ENCODE results near the gene SH2B2.

SH2B2 gene

DNA sequence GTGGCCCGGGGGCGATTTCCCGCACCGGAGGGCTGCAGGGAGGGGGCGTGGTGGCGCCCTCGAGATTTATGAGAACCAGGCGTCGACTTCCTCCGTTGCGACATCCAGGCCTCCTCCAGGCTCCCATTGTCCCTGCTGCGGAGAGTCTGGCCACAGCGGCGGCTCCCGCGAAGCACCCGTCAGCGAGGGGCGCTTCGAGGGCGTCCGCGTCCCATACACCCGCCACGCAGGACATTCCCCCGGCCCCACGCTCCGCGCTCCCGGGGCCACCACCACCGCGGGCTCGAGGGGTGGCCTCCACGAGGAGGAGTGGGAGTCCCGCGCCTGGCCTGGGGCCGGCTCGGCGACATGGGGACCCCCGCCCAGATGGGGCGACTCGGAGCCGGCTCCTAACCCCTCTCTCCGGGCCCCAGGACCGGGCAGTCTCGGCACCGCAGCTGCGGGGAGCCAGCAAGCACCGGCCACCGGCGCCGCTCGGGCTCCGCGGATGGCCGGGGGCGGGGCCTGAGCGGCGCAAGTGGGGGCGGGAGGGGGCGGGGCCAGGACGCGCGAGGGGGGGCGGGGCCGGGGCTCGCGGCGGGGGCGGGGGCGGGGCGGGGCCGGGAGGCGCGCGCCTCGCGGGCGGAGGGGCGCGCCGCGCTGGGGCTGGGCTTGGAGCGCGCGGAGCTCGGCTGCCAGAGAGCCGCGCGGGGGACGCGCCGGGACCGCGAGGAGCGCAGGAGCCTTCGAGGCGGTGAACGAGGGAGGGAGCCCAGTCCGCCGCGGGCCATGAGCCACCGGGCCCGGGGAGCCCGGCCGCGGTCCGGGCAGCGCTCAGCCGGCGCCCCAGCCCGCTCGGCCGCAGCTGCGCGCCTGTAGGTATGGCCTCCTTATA, at the start of gene SH2B2:
SH2B2 (plus strand) TSS at position 632 of the 874 bp plus-strand sequence. CDS start 13,683 bp downstream, outside the sequence.
- peak; percentile 61 for DNase-seq

DNA sequence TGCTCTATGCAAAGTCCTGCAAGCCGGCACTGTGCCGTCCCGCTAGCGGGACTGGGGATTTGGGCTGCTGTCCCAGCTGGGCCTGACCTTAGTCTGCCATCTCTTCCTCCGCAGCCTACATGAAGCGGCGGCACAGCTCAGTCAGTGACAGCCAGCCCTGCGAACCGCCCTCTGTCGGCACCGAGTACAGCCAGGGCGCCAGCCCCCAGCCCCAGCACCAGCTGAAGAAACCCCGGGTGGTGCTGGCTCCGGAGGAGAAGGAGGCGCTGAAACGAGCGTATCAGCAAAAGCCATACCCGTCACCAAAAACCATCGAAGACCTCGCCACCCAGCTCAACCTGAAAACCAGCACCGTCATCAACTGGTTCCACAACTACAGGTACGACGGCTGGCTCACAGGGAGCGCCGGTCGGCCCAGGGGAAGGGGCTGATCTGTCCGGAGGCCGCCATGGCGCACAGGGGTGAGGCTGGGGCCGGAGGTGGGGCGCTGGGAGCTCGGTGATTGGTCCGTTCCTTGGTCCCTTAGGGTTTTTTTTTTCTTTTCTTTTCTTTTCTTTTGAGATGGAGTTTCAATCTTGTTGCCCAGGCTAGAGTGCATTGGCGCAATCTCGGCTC, 47.4 kb upstream of the SH2B2 start:
- DNase-seq: no peak

DNA sequence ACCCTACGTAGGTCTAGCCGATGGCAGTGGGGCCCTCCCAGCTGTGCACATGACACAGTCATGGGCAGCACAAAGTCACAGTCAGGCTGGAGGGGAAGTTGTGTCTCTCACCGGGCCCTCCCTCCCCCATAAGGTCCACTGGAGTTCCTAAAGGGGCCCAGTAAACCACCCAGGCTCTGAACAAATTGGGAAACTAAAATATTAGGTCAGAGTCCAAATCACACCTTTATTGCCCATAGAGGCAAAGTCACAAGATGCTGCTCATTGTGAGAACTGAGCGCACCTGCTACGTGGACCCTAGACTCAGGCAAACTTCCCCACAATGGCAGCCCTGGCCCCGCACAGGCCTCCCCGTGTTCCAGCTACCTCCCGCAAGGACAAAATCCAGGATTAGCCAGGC, 45.2 kb upstream of the SH2B2 start:
- DNase-seq: no peak

DNA sequence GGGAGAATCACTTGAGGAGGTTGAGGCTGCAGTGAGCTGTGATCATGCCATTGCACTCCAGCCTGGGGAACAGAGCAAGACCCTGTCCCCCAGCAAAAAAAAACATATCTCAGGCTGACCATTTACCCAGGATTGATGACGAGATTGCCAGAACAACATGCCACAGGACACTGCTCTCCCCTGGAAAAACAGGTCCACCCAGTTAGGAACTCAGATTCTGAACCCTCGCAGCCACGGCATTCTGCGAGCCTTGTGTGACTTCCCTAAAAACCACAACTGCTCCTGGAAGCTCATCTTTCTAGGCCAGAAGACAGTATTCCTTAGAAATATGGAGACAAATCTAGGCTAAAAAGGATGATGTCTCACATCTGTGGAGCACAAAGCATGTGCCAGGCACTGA, 42.1 kb upstream of the SH2B2 start:
- no peak for DNase-seq

DNA sequence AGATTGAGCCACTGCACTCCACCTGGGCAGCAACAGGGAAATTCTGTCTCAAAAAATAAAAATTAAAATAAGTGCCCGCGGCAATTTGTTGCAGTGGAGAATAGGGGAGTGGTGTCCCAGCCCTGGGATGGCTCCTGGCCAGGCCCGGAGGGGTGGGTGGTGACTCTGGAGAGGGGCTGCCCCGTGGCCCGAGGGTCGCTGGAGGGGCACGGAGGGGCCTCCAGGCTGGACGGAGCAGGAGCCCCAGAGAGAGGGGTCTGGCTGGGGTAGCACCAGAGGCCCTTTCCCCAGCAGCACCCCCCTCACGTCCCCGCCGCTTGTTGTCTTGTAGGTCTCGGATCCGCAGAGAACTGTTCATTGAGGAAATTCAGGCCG, 38.6 kb upstream of the SH2B2 start:
- DNase-seq: no peak

DNA sequence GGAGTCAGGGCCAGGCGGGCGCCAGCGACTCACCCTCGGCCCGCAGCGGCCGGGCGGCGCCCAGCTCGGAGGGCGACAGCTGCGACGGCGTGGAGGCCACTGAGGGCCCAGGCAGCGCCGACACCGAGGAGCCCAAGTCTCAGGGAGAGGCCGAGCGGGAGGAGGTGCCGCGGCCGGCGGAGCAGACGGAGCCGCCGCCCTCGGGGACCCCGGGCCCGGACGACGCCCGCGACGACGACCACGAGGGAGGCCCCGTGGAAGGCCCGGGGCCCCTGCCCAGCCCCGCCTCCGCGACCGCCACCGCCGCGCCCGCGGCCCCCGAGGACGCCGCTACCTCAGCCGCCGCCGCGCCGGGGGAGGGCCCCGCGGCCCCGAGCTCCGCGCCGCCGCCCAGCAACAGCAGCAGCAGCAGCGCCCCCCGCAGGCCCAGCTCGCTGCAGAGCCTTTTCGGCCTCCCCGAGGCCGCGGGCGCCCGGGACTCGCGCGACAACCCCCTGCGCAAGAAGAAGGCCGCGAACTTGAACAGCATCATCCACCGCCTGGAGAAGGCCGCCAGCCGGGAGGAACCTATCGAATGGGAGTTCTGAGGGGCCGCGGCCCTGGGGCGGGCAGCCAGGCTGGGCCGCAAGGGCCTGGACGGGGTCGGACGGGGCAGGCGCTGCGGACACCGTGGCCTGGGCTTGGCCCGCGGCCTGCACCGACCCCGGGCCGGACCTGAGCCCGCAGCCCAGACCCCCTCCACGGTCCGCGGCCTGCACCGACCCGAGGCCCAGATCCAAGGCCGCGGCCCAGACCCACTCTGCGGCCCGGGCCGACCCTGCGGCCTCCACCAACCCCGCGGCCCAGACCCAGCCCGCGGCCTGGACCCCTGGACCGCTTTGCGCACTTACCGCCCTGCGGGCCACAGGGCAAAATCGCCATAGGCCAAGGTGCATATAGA, 37.9 kb upstream of the SH2B2 start:
- no peak for DNase-seq

DNA sequence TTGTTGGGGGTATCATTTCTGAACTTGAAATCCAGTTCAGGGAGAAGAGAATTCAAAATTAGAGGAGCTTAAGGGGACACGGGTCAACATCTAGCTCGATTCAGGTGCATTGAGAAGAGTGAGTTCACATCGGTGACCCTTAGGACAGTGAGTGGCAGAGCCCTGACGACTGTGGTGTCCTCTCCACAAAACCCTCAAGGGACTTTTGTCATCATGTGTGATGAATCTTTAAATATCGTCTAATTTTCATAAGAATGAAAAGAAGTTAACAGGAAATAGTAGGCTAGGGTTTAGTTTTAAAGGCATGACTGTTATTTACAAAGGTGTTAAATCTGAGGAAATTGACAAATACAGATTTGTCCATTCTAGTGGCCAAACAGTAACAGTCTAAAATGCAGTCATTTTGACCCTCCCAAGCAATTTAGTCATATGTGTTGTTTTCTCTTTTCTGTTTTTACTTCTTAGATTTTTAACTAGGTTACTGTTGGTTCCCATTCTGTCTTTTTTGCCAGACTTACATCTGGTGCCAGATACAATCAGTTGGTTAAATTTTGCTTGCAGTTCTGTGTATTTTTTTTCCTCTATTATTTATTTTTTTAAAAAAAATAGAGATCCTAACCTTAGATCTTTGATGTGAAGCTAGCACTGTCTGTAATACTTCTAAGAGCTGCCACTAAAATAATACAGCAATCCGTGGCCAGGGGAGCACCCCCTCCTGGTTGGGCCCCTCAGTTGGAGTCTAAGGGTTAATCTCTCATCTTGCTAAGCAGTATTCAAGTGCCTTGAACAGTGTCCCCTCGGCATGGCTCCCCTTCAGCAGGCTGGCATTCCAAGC, 34.9 kb upstream of the SH2B2 start:
- DNase-seq: no peak

DNA sequence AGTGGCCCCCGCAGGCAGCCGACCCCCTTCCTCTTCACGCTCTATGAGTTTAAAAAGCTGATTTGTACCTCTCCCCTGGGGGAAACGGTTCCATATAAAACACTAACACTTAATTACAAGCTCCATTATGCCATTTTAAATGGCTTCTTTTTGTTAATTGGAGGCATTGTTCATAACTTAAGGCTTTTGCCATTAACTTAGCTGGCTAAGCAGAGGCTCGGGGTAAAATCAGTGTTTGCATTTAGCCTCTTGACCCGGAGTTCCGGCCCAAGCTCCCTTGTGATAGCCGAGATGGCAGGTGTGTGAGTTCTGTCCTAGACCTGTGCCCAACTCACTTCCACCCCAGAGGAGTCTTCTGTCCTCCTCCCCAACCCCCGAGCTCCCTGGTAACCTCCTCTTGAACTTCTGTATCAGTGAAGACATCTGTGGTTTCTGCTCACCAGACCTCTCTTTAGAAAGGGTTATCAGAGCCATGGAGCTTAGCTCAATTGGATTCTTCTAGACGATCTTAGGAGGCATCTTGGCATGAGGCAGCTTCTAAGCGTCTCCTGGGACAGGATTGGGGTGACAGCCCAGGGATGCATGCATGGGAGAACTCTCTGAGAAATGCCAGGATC, 34.2 kb upstream of the SH2B2 start:
- DNase-seq: no peak

DNA sequence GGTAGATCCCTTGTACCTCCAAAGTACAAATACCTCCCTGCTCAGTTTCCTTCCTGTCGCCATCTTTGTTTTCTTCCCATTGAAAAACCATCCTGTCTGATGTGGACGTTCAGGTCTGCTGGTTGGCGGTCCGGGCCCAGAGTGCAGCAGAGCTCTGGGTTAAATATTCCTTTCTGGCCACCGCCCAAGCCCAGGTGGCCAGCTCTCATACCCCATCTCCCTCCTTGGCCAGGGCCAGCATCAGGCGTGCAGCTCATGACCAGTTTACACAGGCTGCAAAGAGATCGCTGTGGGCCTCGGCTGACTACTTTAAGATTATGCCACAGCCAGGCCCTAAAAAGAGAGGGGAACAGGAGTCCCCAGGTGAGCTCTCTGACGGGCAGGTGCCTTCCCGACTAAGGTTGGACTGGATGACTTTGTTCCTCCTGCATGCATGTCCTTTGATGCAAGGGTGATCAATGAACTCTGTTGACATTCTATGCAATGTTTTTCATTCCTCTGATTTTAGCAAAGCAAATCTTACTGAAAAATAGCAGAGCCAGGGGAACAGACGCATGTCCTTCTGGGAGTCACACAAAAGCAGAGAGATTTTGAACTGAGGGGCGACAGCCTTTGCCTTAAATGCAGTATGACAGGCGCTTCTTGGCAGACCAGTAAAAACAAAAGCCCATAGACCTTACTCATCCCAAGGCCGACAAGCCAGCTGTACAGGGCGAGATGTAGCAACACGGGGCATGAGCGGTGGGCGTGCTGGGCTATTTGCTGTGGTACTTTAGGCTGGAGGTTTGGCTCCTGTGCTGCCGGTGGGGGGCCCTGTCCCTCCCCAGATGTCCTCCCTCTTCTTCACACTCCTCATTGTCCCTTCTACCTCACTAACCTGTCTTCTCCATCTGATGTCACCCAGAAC, 33.3 kb upstream of the SH2B2 start:
- DNase-seq: no peak

DNA sequence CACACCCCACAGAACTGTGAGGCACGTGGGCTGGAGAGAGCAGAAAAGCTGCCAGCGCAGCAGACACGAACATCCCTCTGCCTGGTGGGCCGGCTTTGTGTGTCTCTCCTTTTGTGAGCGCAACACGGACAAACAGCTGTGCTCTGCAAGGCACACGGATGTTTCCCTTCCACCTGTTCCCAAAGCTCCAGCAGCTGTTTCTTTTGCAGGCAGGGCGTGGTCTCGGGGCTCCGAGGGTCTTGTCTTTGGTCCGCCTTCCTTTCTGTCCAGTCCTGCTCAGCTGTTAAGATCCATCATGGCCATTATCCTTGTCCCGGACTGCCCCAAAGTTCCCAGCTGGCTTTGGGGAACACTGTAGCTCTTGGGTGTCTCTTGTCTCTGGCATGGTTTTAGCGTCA, 32.7 kb upstream of the SH2B2 start:
- no peak for DNase-seq

DNA sequence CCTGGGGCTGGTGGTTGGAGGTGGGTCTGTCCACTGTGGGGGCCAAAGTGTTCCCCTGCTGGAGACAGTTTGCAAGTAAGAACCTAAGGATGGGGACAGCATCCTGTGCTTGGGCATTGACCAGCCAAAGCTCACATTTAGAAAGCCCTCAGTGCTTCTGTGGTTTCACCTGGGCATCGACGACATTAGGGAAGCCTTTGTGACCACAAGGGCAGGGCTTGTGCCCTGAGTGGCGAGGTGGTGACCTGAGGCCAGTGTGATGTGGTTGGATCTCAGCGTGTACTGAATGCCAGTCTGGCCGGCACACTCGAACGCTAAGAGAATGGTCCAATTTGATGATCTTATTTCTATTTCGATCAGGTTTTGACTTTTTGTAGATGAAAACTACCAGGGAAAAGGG, 32.1 kb upstream of the SH2B2 start:
- DNase-seq: no peak

DNA sequence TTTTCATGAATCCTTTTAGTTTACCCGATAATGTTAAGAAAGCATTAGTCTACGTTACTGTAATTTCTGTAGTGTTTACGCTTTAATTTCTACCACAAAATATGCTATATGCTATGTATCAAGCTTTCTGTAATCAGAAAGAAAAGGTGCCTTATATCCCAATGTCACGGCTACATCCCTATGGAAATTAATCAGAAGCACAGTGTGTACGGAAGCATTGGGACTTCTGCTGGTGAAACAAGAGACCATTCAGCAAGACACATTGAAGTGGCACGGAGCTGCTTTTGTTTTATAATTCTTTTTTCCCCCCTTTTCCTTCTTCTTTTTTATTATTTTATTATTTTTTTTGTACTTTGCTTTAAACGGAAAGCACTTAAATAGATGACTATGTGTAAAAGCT, 31.2 kb upstream of the SH2B2 start:
- DNase-seq: no peak

DNA sequence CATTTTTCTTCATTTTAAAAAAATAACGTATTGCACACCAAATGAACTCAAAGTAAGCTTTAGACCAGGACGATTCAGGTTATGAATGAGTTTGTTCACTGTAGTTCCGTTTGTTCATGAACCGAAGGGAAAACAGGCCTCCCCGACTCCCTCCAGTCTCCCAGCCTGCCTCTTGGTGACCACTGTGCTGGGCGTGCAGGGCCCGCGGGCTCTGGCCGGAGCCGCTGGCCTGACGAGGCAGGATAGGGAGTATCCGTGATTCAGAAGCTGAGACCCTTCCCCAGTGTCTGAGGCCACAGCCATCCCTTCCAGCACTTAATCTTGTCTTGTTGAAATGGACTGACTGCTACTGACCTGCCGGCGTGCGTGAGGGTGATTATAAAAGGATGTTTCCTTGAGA, 30.8 kb upstream of the SH2B2 start:
- no peak for DNase-seq

DNA sequence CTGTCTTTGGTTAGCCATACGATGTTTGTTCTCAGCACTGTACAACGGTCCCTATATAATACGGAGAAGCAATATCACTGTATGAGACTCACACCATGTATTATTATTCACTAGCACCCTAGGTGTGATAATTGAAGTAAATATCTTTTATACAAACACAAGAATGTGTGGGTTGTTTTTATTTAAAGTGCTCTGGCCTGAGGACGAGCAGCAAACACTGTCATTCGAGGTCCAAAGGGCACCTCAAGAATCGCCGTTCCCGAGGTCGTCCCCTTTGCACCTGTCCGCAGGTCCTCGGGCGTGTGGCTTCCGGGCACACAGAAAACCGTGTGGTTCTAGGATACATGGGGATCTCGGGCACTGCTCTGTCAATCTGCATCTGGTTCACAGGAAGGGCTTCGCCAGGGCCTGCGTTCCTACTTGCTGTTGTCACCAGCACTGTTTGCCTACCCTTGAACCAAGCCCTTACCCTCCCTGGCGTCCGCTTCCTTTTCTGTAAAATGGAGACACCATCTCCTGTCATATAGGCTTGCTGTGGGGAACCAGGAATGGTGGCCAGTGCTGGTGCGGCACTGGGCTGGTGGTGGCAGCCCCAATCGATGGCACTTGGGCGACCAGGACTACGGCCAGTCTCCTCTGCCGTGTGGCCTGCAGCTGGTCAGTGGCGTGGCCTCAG, 28.5 kb upstream of the SH2B2 start:
- DNase-seq: no peak

DNA sequence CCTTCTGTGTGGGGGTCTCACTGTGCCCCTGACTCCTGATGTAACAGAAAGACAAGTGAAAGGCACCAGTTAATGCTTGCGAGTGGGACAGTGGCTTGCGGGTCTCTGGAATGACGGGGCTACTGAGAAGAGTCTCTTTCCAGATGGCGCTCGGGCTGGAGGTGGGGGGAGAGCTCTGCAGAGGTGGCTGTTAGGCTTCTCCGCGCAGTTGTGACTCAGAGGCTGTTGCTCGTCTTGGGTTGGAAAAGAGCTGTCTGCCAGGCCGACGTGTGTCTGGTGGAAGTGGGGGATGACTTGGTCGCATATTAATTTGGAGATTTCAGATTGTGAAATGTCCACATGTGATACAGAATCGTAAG, 27.9 kb upstream of the SH2B2 start:
- no peak for DNase-seq

DNA sequence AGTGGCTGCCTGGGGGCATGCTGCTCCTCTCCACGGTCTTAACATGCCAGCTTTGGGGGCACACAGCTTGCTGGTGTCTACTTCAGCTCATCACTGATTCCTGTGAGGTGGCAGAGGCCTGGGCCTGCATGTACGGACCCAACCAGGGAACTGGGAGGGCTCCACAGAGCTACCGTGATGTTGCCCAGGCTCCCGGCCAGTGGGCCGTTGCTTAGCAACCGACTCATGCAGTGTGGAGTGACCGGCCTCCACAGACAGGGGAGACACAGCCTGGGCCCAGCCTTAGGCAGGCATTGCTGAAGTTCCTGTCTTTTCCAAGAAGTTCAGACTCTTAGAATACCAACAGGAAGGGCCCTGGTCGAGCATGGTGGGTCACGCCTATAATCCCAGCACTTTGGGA, 25.8 kb upstream of the SH2B2 start:
- no peak for DNase-seq

DNA sequence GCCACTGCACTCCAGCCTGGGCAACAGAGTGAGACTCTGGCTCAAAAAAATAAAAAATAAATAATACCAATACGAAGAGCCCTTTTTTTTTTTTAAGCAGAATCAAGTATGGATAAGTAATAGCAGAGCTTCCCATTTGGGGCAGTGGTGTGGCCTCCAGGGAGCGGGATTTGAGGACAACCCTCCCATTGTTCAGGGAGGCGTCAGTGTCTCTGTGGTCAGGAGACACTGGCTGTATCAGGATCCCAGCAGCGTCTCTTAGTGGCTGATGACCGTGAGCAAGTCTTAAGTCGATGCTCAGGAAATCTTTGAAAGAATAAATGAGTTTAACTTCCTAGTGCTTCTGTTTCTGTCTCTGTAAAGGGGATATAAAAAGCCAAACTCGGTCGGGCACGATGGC, 25.2 kb upstream of the SH2B2 start:
- DNase-seq: no peak

DNA sequence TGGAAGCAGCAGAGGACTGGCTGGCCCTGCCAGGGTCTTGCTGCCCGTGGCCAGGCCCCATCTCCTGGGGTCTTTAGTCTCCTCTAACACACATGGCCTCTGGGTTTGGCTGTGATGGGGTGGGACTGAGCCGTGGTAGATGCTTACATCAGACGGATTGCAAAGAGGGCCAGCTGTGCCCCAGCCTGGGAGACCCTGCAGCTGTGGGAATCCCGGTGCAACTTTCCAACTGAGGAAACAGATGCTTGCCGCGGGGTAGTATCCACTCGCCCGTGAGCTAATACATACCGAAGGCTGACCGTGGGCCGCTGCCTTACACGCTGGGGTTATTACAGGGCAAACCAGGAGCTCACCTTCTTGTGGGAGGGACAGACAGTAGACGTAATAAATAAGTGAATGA, 24.1 kb upstream of the SH2B2 start:
- no peak for DNase-seq

DNA sequence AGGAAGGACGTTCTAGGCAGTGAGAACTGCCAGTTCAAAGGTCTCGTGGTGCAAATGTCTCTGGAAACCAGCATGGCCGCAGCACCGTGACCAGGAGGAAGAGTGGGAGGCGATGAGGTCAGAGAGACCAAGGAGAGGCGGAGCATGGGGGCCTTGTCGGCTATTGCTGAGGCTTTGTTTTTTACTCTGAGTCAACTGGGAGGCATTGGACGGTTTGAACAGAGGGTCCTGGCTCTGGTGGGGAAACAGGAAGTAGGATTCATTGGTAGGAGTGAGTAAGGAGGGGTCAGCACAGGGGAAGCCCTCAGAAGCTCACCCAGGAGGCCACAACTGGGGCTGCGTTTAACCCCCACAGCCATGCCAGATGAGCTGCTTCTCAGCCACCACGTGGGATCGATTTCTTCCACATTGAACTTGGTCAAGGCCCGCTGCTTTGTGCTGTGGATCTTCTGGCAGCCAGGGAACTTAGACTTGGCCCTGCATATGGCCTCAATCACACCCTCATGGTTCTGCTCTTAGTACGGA, 22.2 kb upstream of the SH2B2 start:
- no peak for DNase-seq

DNA sequence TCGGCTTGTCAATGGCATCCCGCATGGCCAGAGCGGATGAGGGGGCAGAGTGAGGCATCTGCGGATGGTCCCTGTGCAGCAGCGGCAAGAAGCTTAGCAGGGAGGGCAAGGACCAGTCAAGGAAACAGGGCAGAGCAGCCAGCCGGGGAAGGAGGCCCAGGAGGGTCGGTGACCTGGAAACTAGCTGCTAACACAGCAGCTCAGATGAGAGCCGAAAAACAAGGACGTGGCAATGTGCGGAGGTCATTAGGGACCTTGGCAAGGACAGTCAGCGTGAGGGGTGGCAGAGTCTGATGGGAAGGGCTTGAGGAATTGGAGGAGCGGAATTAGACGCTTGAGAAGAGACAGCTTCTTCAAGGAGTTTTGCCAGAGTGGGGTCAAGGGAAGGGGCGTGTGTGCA, 20.1 kb upstream of the SH2B2 start:
- DNase-seq: no peak

Data from GF-D8 (cell line).